Stimulated activated memory B cell treated with anti-CD40 and anti-IgM and Interleukin-4, amounts not matched to agents 10 μg/mL and 1 μg/mL and 100 μg/mL, for 72 hours (primary cell): ENCODE measurements around the gene SCRN2.
A peak's percentile ranks its signal among the peaks of the same experiment; 100 is the strongest.

Experiments
- ATAC-seq: fragments of 150-1000 bp; cut with Tn5 transposase; 2 replicates; pipeline ENCODE4 v1.10.0; 2021
- H3K27ac Mint-ChIP-seq: one replicate; pipeline ENCODE4 v1.8.0; 2022; ENCODE audit warnings: mild to moderate bottlenecking, mixed read lengths
- H3K27me3 Mint-ChIP-seq: one replicate; pipeline ENCODE4 v1.8.0; 2022; ENCODE audit warnings: mixed read lengths
- H3K36me3 Mint-ChIP-seq: one replicate; pipeline ENCODE4 v1.8.0; 2022; ENCODE audit warnings: mixed read lengths
- H3K4me1 Mint-ChIP-seq: one replicate; pipeline ENCODE4 v1.8.0; 2022; ENCODE audit warnings: mixed read lengths
- H3K4me3 Mint-ChIP-seq: one replicate; pipeline ENCODE4 v1.8.0; 2022; ENCODE audit warnings: mild to moderate bottlenecking, moderate library complexity, mixed read lengths
- H3K9me3 Mint-ChIP-seq: one replicate; pipeline ENCODE4 v1.8.0; 2022; ENCODE audit warnings: mixed read lengths

SCRN2 gene

GRCh38 chr17:47810200-47810821 lies 30.8 kb downstream of the SCRN2 start:
- H3K36me3 Mint-ChIP-seq, result peaks cover 81% of the 10 kb centered on the region
- H3K27me3 Mint-ChIP-seq, result no peaks in the 10 kb centered on the region
- no peaks in the 10 kb centered on the region for H3K9me3 Mint-ChIP-seq
- no peak for ATAC-seq
- peak overlapping the region; percentile 38 for H3K27ac Mint-ChIP-seq
- H3K4me3 Mint-ChIP-seq, result no peak overlapping the region
- H3K4me1 Mint-ChIP-seq, result peaks cover 16% of the 10 kb centered on the region

DNA sequence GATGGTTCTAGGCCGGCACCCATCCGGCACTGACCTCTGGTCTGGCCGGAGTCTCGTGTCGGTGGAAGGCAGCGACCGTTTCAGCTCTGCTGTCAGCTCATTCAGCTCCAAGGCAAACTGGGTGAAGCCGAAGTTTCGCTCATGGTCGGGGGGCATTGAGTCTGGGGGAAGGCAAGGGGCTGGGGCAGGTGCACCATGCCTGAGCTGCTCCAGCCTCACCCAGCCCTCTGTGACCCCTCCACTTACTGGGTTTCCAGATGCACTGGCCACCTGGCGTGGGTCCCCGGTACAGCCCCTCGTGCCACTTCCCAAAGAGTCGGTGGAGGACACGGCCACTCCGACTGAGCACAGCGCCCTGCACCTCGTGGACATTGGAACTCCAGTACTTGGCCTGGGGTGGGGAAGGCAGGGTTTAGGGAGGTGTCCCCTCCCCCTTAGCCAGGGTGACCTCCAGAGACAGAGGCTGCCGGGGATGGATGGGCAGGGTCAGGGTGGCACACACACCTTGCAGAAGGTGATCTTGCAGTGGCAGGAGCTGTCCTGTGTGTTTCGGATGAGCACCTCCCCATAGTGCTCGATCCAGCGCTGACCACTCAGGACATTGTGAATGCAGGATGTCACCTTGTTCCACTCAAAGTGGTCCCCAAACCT lies 32.1 kb downstream of the SCRN2 start:
- Mint-ChIP-seq H3K36me3 (peaks cover 71% of the 10 kb centered on the region), H3K4me3 (no peak overlapping the region), H3K27me3 (no peaks in the 10 kb centered on the region), H3K27ac (no peak overlapping the region), H3K4me1 (peaks cover 16% of the 10 kb centered on the region), H3K9me3 (no peaks in the 10 kb centered on the region)
- ATAC-seq, result no peak

DNA sequence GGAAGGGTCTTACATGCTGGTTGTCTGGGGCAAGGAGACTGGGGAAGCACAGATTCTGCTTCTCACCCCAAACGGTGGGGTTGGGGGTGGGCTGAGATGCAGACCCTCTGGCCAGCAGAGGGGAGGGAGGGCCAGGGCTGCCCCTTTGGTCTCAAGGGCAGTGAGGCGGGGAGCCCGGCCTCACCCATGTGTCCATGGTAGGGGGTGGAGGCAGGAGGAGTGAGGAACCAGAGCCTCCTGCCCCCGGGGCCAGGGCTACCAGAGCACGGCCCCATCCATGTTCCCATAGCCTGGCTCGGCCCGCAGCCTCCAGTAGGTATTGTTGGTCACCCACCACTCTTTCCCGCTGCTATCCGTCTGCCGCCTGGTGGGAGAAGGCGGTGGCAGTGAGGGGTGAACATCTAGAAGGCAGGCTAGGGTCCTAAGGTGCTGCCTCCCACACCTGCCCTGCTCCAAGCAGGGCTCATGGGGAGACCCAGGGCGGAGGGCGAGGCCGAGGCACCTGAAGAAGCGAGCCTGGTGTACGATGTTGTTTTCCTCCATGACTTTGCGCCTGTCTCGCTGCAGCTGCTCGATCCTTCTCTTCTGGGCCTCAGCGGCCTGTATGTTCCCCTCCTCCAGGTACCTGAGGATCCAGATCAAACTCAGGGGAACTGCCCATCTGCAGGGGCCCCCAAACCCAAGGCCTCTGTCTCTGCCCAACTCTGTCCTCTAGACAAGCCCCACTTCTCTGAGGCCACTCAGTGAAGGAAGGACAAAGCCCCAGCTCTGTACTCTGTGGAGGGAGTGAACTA lies 32.8 kb downstream of the SCRN2 start:
- Mint-ChIP-seq H3K9me3 (no peaks in the 10 kb centered on the region), H3K36me3 (peaks cover 70% of the 10 kb centered on the region), H3K27ac (no peak overlapping the region), H3K4me1 (peaks cover 16% of the 10 kb centered on the region), H3K27me3 (no peaks in the 10 kb centered on the region), H3K4me3 (no peak overlapping the region)
- no peak for ATAC-seq

DNA sequence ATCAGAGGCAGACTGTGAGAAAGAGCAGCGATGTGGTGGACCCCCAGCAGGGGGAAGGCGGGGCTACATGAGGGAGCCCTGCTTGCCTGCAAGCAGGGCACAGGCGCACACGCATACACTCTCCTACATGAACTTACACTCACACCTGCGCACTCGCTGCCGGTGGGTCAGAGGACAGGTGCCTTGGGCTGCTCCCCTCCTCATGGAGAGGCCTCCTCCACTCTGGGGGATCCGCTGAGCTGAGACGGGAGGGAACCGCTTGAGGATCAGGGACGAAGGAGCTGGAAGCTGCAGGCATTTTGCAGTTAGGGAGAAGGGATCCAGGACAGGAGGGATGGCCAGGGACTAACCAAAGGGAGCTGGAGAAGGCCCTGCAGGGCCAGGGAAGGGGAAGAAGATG lies 33.7 kb downstream of the SCRN2 start:
- H3K27me3 Mint-ChIP-seq, result no peaks in the 10 kb centered on the region
- peaks cover 16% of the 10 kb centered on the region for H3K4me1 Mint-ChIP-seq
- H3K27ac Mint-ChIP-seq, result no peak overlapping the region
- H3K4me3 Mint-ChIP-seq, result no peak overlapping the region
- no peaks in the 10 kb centered on the region for H3K9me3 Mint-ChIP-seq
- ATAC-seq, result no peak
- H3K36me3 Mint-ChIP-seq, result peaks cover 62% of the 10 kb centered on the region

DNA sequence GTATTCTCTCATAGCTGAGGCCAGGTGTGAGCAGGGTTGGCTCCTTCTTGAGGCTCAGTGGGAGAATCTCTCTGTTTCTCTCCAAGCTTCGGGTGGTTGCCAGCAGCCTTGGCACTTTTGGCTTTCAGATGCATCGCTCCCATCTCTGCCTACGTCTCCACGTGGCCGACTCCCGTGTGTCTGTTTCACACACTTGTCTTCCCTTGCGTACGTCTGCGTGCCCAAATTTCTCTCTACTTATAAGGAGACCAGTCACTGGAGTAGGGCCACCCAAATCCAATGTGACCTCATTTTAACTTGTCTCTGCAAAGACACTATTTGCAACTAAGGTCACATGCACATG lies 34.2 kb downstream of the SCRN2 start:
- Mint-ChIP-seq H3K27ac (no peak overlapping the region), H3K36me3 (peaks cover 57% of the 10 kb centered on the region)
- ATAC-seq, result no peak

DNA sequence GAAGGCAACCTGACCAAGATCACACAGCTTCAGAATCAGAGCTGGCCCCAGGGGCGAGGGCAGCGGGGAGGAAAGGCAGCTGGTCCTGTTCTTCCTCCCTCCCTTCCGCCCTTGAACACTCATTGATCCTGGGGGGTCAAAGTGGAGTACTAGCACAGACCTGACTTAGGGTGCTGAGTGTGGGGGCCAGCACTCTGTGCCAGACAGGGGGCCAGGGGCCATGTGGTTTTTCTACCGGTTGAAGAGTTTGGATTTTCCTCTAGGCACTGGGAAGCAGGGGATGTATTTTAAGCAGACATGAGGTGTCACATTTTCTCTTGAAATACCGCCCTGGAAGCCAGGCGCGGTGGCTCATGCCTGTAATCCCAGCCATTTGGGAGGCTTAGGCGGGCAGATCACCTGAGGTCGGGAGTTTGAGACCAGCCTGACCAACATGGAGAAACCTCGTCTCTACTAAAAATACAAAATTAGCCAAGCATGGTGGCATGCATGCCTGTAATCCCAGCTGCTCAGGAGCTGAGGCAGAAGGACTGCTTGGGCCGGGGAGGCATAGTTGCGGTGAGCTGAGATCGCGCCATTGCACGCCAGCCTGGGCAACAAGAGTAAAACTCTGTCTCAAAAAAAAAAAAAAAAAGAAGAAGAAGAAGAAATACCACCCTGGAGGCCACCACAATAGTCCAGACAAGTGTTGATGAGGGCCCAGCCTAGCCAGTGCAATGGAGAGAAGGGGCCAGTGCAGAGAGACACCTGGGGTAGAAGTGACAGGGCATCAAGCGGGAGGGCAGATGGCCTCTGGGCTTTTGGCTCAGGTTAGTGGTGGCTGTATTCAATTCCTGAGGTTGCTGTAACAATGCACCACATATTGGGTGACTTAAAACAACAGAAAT lies 34.8 kb downstream of the SCRN2 start:
- Mint-ChIP-seq H3K4me1 (peaks cover 12% of the 10 kb centered on the region), H3K9me3 (no peaks in the 10 kb centered on the region), H3K27ac (no peak overlapping the region), H3K36me3 (peaks cover 50% of the 10 kb centered on the region), H3K27me3 (no peaks in the 10 kb centered on the region), H3K4me3 (no peak overlapping the region)
- no peak for ATAC-seq

More for the DNA sequence above, 34.2 kb downstream of the SCRN2 start:
- H3K4me1 Mint-ChIP-seq, result peaks cover 16% of the 10 kb centered on the region
- H3K4me3 Mint-ChIP-seq, result no peak overlapping the region
- no peaks in the 10 kb centered on the region for H3K27me3 Mint-ChIP-seq
- H3K9me3 Mint-ChIP-seq, result no peaks in the 10 kb centered on the region

DNA sequence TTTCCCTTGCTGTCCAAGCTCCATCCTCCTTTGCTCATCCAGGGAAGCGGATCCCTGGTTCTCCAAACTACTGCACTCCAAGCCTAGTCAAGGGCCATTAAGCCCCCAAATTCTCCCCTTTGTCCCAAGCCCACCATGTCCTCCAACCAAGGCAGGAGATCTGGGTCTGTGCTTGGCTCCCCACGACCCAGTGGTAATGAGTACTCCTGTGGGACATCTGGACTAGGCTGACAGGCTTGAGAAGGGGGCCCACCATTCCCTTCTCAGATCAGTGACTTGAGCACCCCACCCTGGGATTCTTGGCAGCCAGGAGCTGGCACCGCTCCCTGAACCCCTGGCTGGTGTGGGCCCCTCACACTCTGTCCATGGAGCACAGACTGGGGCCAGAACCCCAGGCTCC lies 36.6 kb downstream of the SCRN2 start:
- H3K27ac Mint-ChIP-seq, result no peak overlapping the region
- ATAC-seq, result no peak
- no peaks in the 10 kb centered on the region for H3K27me3 Mint-ChIP-seq
- H3K4me1 Mint-ChIP-seq, result no peaks in the 10 kb centered on the region
- peaks cover 33% of the 10 kb centered on the region for H3K36me3 Mint-ChIP-seq
- H3K4me3 Mint-ChIP-seq, result no peak overlapping the region
- H3K9me3 Mint-ChIP-seq, result no peaks in the 10 kb centered on the region

DNA sequence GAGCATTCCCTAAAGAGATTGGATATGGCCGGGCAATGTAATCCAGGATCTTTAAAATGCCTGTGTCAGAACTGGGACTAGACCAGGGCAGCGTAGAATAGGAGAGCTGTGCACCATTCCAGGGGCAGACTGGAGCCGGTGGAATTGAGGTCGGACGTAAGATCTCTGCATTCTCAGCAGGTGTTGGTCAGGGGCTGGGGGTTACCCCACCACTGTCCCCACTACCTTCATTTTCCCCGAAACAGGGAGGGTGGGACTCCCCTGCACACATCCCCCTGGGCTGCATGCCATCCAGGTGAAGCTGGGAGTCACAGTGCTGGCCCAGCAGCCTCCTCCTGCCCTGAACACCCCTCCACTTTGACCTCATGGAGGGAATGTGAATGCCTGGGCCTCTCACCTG lies 37.3 kb downstream of the SCRN2 start:
- Mint-ChIP-seq H3K36me3 (peaks cover 29% of the 10 kb centered on the region), H3K9me3 (no peaks in the 10 kb centered on the region), H3K27me3 (peaks cover under 1% of the 10 kb centered on the region), H3K27ac (no peak overlapping the region), H3K4me1 (no peaks in the 10 kb centered on the region), H3K4me3 (no peak overlapping the region)
- no peak for ATAC-seq

DNA sequence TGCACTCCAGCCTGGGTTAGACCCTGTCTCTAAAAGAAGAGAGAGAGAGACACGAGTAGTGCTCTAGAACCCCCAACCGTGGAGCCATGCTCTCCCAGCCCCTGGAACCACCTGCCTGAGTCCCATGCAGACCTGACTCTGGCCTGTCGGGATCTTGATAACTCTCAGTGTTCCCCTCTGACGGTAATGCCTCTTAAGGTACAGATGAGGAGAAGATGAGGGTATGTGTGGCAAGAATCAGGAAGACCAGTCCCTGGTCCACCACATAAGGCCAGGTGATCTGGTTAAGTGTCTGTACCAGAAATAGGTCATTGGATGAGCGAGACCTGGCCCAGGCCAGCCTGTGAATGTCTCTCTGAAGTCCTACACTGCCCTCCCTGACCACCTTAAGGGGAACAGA lies 37.9 kb downstream of the SCRN2 start:
- no peak overlapping the region for H3K4me3 Mint-ChIP-seq
- no peak for ATAC-seq
- no peaks in the 10 kb centered on the region for H3K4me1 Mint-ChIP-seq
- peaks cover 6% of the 10 kb centered on the region for H3K27me3 Mint-ChIP-seq
- no peak overlapping the region for H3K27ac Mint-ChIP-seq
- peaks cover 23% of the 10 kb centered on the region for H3K36me3 Mint-ChIP-seq
- H3K9me3 Mint-ChIP-seq, result no peaks in the 10 kb centered on the region

DNA sequence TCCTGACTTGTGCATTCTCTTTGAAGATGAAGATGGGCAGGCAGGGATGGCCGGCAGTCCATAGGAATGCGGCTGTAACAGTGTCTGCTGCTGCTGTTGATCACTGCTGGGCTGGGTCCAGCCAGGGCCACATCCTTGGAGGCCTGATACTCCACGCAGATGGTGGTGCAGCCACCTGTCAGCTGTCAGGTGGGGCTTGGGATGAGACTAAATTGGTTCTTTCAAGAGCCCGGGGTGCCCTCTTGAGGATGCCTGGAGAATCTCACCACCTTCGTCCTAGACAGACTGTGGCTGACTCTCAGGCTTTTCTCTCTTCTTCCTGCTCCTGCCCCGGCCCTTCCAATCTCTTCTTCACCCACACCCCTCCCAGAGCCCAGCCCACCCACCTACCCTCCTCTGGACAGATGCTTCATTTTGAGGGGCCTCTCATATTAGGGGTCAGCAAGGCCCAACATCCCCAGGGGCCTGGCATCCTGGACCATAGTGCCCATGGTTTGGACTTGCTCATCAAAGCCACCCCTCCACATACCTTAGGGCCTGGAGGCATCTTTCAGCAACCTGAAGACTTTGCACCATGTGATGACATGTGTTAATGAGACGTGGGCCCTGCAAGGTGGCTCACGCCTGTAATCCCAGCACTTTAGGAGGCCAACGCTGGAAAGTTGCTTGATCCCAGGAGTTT lies 38.6 kb downstream of the SCRN2 start:
- H3K4me3 Mint-ChIP-seq, result no peak overlapping the region
- peaks cover 13% of the 10 kb centered on the region for H3K27me3 Mint-ChIP-seq
- H3K9me3 Mint-ChIP-seq, result no peaks in the 10 kb centered on the region
- ATAC-seq, result peak; percentile 85
- no peaks in the 10 kb centered on the region for H3K4me1 Mint-ChIP-seq
- H3K36me3 Mint-ChIP-seq, result peaks cover 16% of the 10 kb centered on the region
- no peak overlapping the region for H3K27ac Mint-ChIP-seq

GRCh38 chr17:47801906-47802305 lies 39.2 kb downstream of the SCRN2 start:
- Mint-ChIP-seq H3K4me3 (no peak overlapping the region), H3K27me3 (peaks cover 15% of the 10 kb centered on the region), H3K9me3 (no peaks in the 10 kb centered on the region), H3K4me1 (no peaks in the 10 kb centered on the region), H3K36me3 (peaks cover 10% of the 10 kb centered on the region), H3K27ac (no peak overlapping the region)
- ATAC-seq, result no peak

DNA sequence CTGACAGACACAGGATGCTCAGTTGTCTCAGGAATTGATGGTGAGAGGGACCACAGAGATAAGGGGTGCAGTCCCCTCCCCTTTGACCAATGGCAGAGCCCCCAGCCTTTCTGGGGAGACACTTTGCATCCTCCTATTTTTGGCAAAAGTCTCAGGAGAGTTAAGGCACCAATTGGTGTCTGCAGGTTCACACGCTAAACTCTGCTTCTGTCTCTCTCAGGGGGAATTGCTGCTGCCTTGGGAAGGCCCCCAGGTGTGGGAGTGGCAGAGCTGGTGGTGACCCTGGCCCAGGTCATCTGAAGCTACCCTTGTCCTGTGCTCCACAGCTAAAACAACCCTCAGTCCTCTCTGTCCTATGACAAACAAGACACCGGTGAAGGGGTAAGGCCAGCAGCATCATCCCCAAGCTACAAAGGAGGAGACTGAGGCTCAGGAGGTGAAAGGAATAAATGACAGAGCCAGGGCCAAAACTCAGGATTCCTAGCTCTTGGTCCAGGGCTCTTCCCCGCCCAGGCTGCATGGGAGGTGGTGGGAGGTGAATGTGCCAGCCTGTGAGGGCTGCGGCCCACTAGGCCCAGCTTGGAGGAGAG lies 39.8 kb downstream of the SCRN2 start:
- Mint-ChIP-seq H3K27me3 (peaks cover 15% of the 10 kb centered on the region), H3K4me3 (no peak overlapping the region), H3K9me3 (no peaks in the 10 kb centered on the region), H3K36me3 (peaks cover 4% of the 10 kb centered on the region), H3K27ac (no peak overlapping the region), H3K4me1 (no peaks in the 10 kb centered on the region)
- no peak for ATAC-seq

DNA sequence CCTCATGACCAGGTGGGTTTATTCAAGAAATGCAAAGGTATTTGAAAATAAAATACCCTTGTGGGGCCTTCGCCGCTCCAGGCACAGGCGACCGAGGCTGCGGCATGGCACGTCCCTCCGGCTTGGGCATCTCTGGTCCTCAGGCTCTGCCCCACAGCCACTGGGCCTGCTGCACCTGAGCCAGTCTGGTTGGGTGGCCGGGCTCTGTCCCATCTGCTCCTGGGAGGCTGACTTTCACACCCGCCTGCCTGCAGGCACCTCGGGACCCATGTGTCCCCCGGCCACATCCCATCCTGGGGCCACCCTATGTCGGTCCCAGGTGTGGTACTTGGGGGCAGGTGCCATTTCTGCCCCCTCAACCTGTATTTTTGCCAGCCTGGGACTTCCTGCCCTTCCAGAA lies 40.4 kb downstream of the SCRN2 start:
- no peaks in the 10 kb centered on the region for H3K4me1 Mint-ChIP-seq
- H3K36me3 Mint-ChIP-seq, result no peaks in the 10 kb centered on the region
- no peaks in the 10 kb centered on the region for H3K9me3 Mint-ChIP-seq
- H3K27me3 Mint-ChIP-seq, result peaks cover 17% of the 10 kb centered on the region
- H3K4me3 Mint-ChIP-seq, result no peak overlapping the region
- no peak for ATAC-seq
- no peak overlapping the region for H3K27ac Mint-ChIP-seq

DNA sequence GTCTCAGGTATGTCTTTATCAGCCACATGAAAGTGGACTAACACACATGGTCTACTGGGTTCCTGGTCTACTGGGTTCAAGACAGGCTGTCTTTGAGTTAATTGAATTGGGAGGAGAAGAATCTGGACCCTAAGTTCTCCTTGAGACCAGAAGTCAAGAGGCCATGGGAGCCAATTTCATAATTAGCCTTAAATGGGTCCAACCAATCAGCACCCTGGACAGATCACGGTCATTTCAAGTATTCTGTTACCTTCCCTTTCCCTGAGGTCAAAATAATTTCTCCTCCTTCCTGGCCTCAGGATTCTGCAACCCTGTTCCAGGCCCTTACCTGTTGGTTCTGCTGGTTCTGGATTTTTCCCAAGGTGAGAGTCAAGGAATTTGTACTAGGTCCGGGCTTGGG lies 43.3 kb downstream of the SCRN2 start:
- H3K27ac Mint-ChIP-seq, result no peak overlapping the region
- H3K27me3 Mint-ChIP-seq, result peaks cover 46% of the 10 kb centered on the region
- peaks cover 10% of the 10 kb centered on the region for H3K4me1 Mint-ChIP-seq
- ATAC-seq, result no peak
- no peaks in the 10 kb centered on the region for H3K9me3 Mint-ChIP-seq
- H3K36me3 Mint-ChIP-seq, result no peaks in the 10 kb centered on the region
- H3K4me3 Mint-ChIP-seq, result no peak overlapping the region
